ENCODE measurements around the gene HEXIM1. TPM values are rescaled to one million over a fixed set of nuclear protein-coding genes. Genes with fewer than 3 reads are reported as not detected.

Gene HEXIM1
- total and polyA plus RNA-seq, 11 donors: 11.9 to 28.7 (median 21.6) TPM

GRCh38 chr17:45177563-45177962, 29.3 kb downstream of the HEXIM1 start:
- H3K4me3 ChIP-seq: no peak overlapping the region
- no peaks in the 10 kb centered on the region for H3K27me3 ChIP-seq
- no peak for ATAC-seq
- peaks cover 0 to 13% (median 7%) of the 10 kb centered on the region in 12 donors for H3K4me1 ChIP-seq
- H3K36me3 ChIP-seq: no peaks in the 10 kb centered on the region
- 80 to 88% (median 86%) methylated on average over 7 of the region's 7 CpGs for WGBS, 4 donors
- TF ChIP-seq POLR2A (IDR thresholded peaks at IDR 0.05): no peak
- TF ChIP-seq CTCF (IDR thresholded peaks at IDR 0.05): no peak
- intact Hi-C loops (cut with DNase I): no loop called here
- H3K9me3 ChIP-seq: no peaks in the 10 kb centered on the region
- H3K27ac ChIP-seq: no peak overlapping the region
- no peak for DNase-seq

- DNase-seq (no peak), ATAC-seq (no peak)
- H3K27ac ChIP-seq: no peak overlapping the region
- intact Hi-C loops (cut with DNase I): no loop called here
- 89 to 94% (median 92%) methylated on average over 5 of the region's 5 CpGs for WGBS, 4 donors
- TF ChIP-seq POLR2A (IDR thresholded peaks at IDR 0.05): no peak
- TF ChIP-seq CTCF (IDR thresholded peaks at IDR 0.05): no peak
- no peaks in the 10 kb centered on the region for H3K4me1 ChIP-seq
- H3K9me3 ChIP-seq: no peaks in the 10 kb centered on the region
- no peaks in the 10 kb centered on the region for H3K27me3 ChIP-seq
- no peaks in the 10 kb centered on the region for H3K36me3 ChIP-seq
- H3K4me3 ChIP-seq: no peak overlapping the region
Observed at GRCh38 chr17:45184144-45184543, 35.9 kb downstream of the HEXIM1 start.

- H3K36me3 ChIP-seq: no peaks in the 10 kb centered on the region
- TF ChIP-seq CTCF (IDR thresholded peaks at IDR 0.05): no peak
- TF ChIP-seq POLR2A (IDR thresholded peaks at IDR 0.05): no peak
- no peak for DNase-seq
Observed at GRCh38 chr17:45186801-45187354, 38.6 kb downstream of the HEXIM1 start.

GRCh38 chr17:45189009-45189408, 40.7 kb downstream of the HEXIM1 start:
- no peaks in the 10 kb centered on the region for H3K4me1 ChIP-seq
- H3K4me3 ChIP-seq: no peak overlapping the region
- no peaks in the 10 kb centered on the region for H3K27me3 ChIP-seq
- DNase-seq: no peak
- WGBS, 4 donors: 72 to 87% (median 76%) methylated on average over 2 of the region's 2 CpGs
- ATAC-seq: no peak
- no peaks in the 10 kb centered on the region for H3K9me3 ChIP-seq
- intact Hi-C loops (cut with DNase I): no loop called here
- no peak overlapping the region for H3K27ac ChIP-seq
- H3K36me3 ChIP-seq: no peaks in the 10 kb centered on the region
- TF ChIP-seq POLR2A (IDR thresholded peaks at IDR 0.05) (no peak), CTCF (IDR thresholded peaks at IDR 0.05) (no peak)

More at GRCh38 chr17:45186801-45187354, 38.6 kb downstream of the HEXIM1 start:
- H3K4me1 ChIP-seq: no peaks in the 10 kb centered on the region
- H3K9me3 ChIP-seq: no peaks in the 10 kb centered on the region
- no peak for ATAC-seq
- no peak overlapping the region for H3K27ac ChIP-seq
- intact Hi-C loops (cut with DNase I): no loop called here
- 67 to 71% (median 69%) methylated on average over 7 of the region's 7 CpGs for WGBS, 4 donors
- no peak overlapping the region for H3K4me3 ChIP-seq
- no peaks in the 10 kb centered on the region for H3K27me3 ChIP-seq

Measured in heart left ventricle (tissue), 16 donors.